ENCODE data around the gene TMED8. TPM values are rescaled to one million over a fixed set of nuclear protein-coding genes. Genes with fewer than 3 reads are reported as not detected.

The TMED8 gene
- total and polyA plus RNA-seq, 10 of the 15 experiments (the other 5 are each of a cell fraction or from before 2014, with no cell fraction given), result 7.3 to 39.1 (median 26.1) TPM

- Histone ChIP-seq H3K4me1 (ENCODE audit: control insufficient read depth, insufficient read depth, low read length) (peaks cover 4% of the 10 kb centered on the region; the same call in 1 of the 2 replicates), H2AFZ (ENCODE audit: control insufficient read depth, low read depth, low read length) (no peak overlapping the region), H3K9me3 (replicated peaks; ENCODE audit: control insufficient read depth, insufficient read depth, low read length) (no peaks in the 10 kb centered on the region), H3K27ac (ENCODE audit: control insufficient read depth, insufficient read depth) (no peak overlapping the region), H3K4me2 (ENCODE audit: control insufficient read depth, insufficient read depth) (no peak overlapping the region), H3K27me3 (replicated peaks in 1 of 2; ENCODE audit: control insufficient read depth in 2 of 2, insufficient read depth in 2 of 2, low read length in 1 of 2) (no peaks in the 10 kb centered on the region), H3K36me3 (ENCODE audit: control insufficient read depth in 2 of 2, insufficient read depth in 2 of 2, low read length in 1 of 2) (no peaks in the 10 kb centered on the region), H3K9ac (ENCODE audit: control insufficient read depth, insufficient read depth, low read length) (no peak overlapping the region), H3K79me2 (ENCODE audit: control insufficient read depth, insufficient read depth, low read length) (peaks cover 5% of the 10 kb centered on the region; the same call in 1 of the 2 replicates), H3K4me3 (no peak overlapping the region), H4K20me1 (ENCODE audit: control insufficient read depth, insufficient read depth) (no peaks in the 10 kb centered on the region)
- TF ChIP-seq ZNF274 (IDR thresholded peaks at IDR 0.05; ENCODE audit: insufficient read depth, insufficient read length) (no peak), NBN (IDR thresholded peaks at IDR 0.05) (no peak)
- 85% methylated on average over 3 of the region's 3 CpGs for WGBS (ENCODE audit: insufficient coverage, insufficient replicate concordance, low lambda C conversion rate, missing lambda C conversion rate)
- intact Hi-C loops (cut with micrococcal nuclease; ENCODE audit: unreplicated experiment) (no loop called here), in situ Hi-C loops (cut with MboI) (no loop called here)
- BruUV-seq (replicated peaks), result no TSS peak
- ChIA-PET SMC1A (ENCODE audit: uncharacterized antibody, unreplicated experiment) (no interaction called here), CTCF (interaction anchor here (1.0 to 1.7 kb wide), 2 partner anchors 10 kb away, joined by 4 to 9 read pairs; no protein-coding TSS in a partner anchor), RAD21 (ENCODE audit: unreplicated experiment) (no interaction called here), POLR2A (interaction anchor here (1.0 kb wide), 1 partner anchor 19 kb away, joined by 3 read pairs; no protein-coding TSS in a partner anchor)
- FAIRE-seq (no peak), ATAC-seq (no peak), DNase-seq (ENCODE audit: low read depth, low spot score) (no peak)
Measured at GRCh38 chr14:77325746-77326094, 51.2 kb downstream of the TMED8 start.

DNA sequence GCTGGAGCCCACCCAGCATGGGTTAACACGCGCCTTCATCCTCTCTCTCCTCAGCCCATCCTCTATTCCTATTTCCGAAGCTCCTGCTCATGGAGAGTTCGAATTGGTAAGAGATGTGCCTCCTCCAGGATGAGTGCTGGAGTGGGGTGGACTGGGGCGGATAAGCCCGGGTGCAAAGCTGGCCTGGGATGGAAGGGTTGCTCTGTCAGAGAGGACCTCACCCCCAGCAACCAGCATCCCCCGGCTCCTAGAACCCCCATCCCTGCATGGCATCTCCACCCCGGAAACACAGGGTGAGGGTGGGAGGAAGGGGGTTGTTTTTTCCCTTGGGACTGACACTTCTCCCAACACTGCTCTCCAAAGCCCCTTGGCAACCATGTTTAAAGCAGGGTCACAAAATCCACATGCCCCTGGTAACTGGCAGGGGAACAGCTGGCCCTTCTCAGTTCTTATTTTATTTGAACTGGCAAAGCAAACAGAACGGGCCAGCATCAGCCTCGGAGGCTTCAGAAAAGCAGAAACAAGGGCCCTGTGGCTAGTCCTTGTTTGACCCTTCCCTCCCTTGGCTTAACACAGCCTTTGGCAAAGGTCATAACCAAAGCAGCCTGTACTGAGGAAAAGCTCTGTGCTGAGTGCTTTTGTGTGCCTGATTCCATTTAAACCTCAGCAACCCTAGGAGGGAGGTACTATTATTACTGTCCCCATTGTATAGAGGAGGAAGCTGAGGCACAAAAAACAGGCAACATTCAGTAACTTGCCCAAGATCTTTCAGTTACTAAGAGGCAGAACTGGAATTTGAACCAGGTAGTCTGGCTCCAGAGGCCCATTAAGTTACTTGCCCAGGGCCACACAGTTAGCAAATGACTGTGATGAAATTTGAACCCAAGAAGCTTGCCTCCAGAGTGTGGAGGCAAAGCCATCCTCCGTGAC, 51.8 kb downstream of the TMED8 start:
- intact Hi-C loops (cut with micrococcal nuclease; ENCODE audit: unreplicated experiment), result loop anchor here (5.0 kb wide), 1 partner anchor 217 kb away; no protein-coding TSS in a partner anchor
- ChIA-PET SMC1A (ENCODE audit: uncharacterized antibody, unreplicated experiment) (no interaction called here), CTCF (interaction anchor here (1.4 to 1.7 kb wide), 2 partner anchors 9 to 57 kb away, joined by 3 to 9 read pairs; no protein-coding TSS in a partner anchor), POLR2A (no interaction called here), RAD21 (ENCODE audit: unreplicated experiment) (interaction anchor here (1.2 kb wide), 1 partner anchor 9 kb away, joined by 4 read pairs; no protein-coding TSS in a partner anchor)
- Histone ChIP-seq H3K9ac (ENCODE audit: control insufficient read depth, insufficient read depth, low read length) (no peak overlapping the region), H3K79me2 (ENCODE audit: control insufficient read depth, insufficient read depth, low read length) (peaks cover 5% of the 10 kb centered on the region; the same call in 1 of the 2 replicates), H3K36me3 (ENCODE audit: control insufficient read depth in 2 of 2, insufficient read depth in 2 of 2, low read length in 1 of 2) (no peaks in the 10 kb centered on the region), H3K4me1 (ENCODE audit: control insufficient read depth, insufficient read depth, low read length) (peaks cover 4% of the 10 kb centered on the region; the same call in 1 of the 2 replicates), H4K20me1 (ENCODE audit: control insufficient read depth, insufficient read depth) (no peaks in the 10 kb centered on the region), H3K9me3 (replicated peaks; ENCODE audit: control insufficient read depth, insufficient read depth, low read length) (no peaks in the 10 kb centered on the region), H3K4me2 (ENCODE audit: control insufficient read depth, insufficient read depth) (no peak overlapping the region), H2AFZ (ENCODE audit: control insufficient read depth, low read depth, low read length) (no peak overlapping the region), H3K4me3 (no peak overlapping the region), H3K27ac (ENCODE audit: control insufficient read depth, insufficient read depth) (no peak overlapping the region), H3K27me3 (replicated peaks in 1 of 2; ENCODE audit: control insufficient read depth in 2 of 2, insufficient read depth in 2 of 2, low read length in 1 of 2) (no peaks in the 10 kb centered on the region)
- TF ChIP-seq STAT1 (conservative IDR thresholded peaks at IDR 0.05) (no peak), EP300 (IDR thresholded peaks at IDR 0.05; ENCODE audit: borderline replicate concordance in 1 of 2, control insufficient read depth in 1 of 2, low read depth in 2 of 2, low read length in 2 of 2) (no peak), ZNF24 (IDR thresholded peaks at IDR 0.05) (no peak), EZH2 (IDR thresholded peaks at IDR 0.05; ENCODE audit: borderline replicate concordance, control insufficient read depth, low read depth, low read length) (no peak), KLF5 (IDR thresholded peaks at IDR 0.05; ENCODE audit: partially characterized antibody) (no peak), RAD51 (IDR thresholded peaks at IDR 0.05) (no peak), BHLHE40 (IDR thresholded peaks at IDR 0.05; ENCODE audit: borderline replicate concordance in 1 of 2, low read depth in 2 of 2, low read length in 1 of 2) (no peak), BCL3 (IDR thresholded peaks at IDR 0.05; ENCODE audit: borderline replicate concordance, insufficient read depth, low read depth, low read length, poor library complexity, severe bottlenecking) (no peak), POLR2AphosphoS5 (IDR thresholded peaks at IDR 0.05; ENCODE audit: low read length) (no peak), SREBF2 (IDR thresholded peaks at IDR 0.05; ENCODE audit: low read length) (no peak), SIN3A (IDR thresholded peaks at IDR 0.05; ENCODE audit: low read depth, low read length) (no peak), CBX5 (IDR thresholded peaks at IDR 0.05; ENCODE audit: low read depth) (no peak)
- DNase-seq (ENCODE audit: low read depth, low spot score) (no peak), ATAC-seq (no peak), FAIRE-seq (no peak)
- 86% methylated on average over 11 of the region's 11 CpGs for WGBS (ENCODE audit: insufficient coverage, insufficient replicate concordance, low lambda C conversion rate, missing lambda C conversion rate)
- in situ Hi-C loops (cut with MboI), result no loop called here
- BruUV-seq (replicated peaks), result no TSS peak
